GM18951 (cell line): Measurements from ENCODE around the gene RDH8.
"Not testable (repeated sequence)": the region's sequence is repeated elsewhere in the genome, so short reads cannot be mapped to it uniquely, and the experiment has no call there.

ENCODE experiments used
- POLR2A ChIP-seq: IDR thresholded peaks from 4 replicates; pipeline ENCODE4 v1.6.1; 2011; ENCODE audit warnings: mild to moderate bottlenecking; ENCODE audit not compliant: insufficient read length, insufficient read depth; ENCODE audit errors: extremely low read depth
- in situ Hi-C: fragments of 300-500 bp; cut with MboI; formaldehyde crosslinking; loops from one replicate; pipeline ENCODE4 v1.12.0; 2022; ENCODE audit warnings: low sequenced_read_pairs, mixed read lengths, inconsistent platforms; ENCODE audit not compliant: unreplicated experiment

Gene RDH8

DNA sequence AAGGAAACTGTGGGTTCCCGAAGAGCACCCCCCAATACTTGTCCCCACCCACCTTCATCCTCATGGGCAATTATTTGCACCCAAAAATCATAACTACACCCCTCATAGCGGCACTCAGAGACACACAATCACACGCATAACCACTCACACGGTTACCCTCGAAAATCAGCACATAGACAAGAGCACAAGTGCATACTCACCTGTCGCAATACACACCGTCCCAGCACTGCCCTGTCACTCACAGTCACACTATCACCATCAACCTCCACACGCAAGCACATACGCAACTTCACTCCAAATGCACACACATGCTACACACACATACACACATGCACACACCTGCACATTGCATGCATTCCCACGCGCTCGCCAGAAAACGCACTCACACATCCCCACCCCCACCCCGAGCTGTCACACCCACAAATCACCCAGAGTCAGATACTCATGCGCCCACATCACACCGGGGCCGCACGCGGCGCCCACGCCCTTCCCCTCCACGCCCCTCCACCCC is 3.5 kb upstream of the RDH8 start:
- no peak for TF ChIP-seq POLR2A
- in situ Hi-C loops, result no loop called here

DNA sequence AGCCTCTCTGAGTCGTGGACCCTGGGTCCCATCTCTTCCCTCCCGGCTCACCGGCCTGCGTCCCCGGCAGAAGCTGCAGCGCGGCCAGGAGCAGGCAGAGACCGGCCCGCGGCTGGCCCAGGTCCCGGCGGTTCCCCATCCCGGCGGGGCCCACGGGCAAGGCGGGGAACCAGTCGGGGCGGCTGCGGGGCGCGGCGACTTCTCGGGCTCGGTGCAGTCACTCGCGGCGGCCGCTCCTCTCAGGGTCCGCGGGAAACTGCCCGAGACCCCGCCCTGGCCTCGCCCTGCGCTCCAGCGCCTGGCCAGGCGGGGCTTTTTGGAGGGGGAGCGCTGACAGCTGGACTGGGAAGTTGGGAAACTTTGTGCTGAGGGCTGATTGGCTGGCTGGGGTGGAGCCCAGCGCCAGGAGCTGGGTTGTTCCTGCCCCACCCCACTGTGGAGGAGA is 3.0 kb upstream of the RDH8 start, which contains the start of gene COL5A3:
TSS of gene COL5A3 (minus strand) at position 258 of the 445 bp plus-strand sequence. CDS start at position 139, 119 bp downstream.
- in situ Hi-C loops, result no loop called here
- no peak for TF ChIP-seq POLR2A

DNA sequence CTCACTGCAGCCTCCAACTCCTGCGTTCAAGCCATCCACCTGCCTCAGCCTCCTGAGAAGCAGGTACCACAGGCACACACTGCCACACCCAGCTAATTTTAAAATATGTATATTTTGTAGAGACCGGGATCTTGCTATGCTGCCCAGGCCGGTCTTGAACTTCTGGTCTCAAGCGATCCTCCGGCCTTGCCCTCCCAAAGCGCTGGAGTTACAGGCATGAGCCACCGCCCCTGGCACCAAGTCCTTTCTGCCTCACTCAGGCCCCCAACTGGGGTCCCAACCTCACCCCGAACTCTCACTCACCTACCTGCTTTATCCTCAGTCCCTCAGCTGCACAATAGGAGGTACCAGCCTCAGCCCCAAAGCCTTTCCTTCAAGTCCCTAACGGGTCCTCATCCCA is 2.3 kb upstream of the RDH8 start:
- no peak for TF ChIP-seq POLR2A
- in situ Hi-C loops, result no loop called here

DNA sequence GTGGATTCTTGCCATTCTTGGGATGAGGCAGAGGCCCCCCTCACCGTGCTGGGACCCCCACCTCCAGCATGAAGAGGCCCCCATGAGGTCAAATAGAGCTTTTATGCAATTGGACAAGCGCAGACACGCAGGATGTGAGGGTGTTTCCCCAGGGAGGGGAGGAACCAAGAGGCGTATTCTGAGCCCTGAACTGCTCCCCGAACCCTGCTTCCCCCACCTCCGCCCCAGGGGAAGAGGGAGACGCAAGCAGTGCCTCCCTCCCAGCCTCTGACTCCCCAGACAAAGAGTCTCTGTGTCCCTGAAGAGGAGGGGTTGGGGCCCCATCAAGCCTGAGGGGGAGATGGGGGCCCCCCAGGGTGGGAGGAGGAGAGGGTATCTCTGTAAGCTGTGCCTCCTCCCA is 1.3 kb upstream of the RDH8 start:
- in situ Hi-C loops, result no loop called here

DNA sequence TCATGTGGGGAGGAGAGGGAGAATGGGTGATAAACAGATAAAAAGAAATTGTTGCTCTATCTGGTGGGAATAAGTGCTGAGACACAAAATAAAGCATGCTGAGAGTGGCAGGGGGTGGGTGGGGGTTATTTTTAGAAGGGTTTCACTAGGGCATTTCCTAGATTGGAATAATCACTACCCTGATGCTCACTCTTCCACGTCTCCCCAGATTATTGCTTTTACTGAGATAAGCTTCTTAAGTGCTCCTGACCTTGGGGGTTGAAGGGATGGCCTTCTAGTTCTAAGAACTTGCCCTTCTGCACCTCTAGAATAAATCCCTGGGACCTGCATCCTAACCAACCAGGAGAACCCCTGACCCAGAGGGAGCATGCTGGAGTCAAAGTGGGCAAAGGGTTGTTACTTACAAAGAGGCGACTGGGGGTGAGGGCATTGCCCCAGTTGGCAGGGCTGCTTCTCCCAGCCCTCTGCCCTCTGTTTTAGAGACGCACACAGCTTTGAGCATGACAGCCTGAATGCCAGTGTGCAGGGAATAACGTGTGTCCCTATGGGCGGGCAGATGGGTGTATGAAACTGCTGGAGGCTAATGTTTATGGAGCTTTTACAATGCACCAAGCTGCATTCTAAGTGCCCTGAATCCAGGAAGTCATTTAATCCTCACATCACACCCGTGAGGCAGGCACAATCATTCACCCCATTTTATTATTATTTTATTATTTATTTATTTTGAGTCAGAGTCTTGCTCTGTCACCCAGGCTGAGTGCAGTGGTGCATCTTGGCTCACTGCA is 743 bp downstream of the RDH8 start:
- TF ChIP-seq POLR2A, result no peak
- in situ Hi-C loops, result no loop called here

More for the DNA sequence above, 1.3 kb upstream of the RDH8 start:
- TF ChIP-seq POLR2A, result no peak

DNA sequence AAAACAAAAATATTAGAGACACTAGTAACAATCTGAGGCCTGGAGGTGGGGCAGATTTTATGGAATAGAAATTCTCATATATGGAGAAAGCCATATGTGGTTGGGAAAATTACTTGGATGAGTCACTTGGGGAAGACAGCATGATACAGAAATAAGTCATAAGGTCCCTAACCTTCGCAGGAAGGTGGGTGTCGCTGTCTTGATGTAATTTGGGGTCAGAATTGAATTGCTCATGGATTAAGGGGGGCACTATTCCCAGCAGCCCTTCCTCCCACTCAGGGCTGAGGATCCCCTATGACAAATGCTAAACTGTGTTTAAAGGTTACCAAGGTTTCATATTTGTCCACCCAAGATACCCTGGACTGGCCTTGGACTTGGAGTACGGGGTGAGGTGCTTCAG is 5.0 kb downstream of the RDH8 start:
- TF ChIP-seq POLR2A, result no peak
- in situ Hi-C loops, result no loop called here

DNA sequence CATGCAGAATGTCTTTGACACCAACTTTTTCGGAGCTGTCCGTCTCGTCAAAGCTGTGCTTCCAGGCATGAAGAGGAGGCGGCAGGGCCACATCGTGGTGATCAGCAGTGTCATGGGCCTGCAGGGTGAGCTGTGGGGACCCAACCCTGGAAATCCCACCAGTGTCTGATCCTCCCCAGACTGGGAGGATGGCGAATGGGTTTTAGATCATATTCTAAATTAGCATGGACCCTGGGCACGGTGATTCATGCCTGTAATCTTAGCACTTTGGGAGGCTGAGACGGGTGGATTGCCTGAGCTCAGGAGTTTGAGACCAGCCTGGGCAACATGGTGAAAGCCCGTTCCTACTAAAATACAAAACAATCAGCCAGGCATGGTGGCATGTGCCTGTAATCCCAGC is 5.5 kb downstream of the RDH8 start:
- no peak for TF ChIP-seq POLR2A
- in situ Hi-C loops, result no loop called here

DNA sequence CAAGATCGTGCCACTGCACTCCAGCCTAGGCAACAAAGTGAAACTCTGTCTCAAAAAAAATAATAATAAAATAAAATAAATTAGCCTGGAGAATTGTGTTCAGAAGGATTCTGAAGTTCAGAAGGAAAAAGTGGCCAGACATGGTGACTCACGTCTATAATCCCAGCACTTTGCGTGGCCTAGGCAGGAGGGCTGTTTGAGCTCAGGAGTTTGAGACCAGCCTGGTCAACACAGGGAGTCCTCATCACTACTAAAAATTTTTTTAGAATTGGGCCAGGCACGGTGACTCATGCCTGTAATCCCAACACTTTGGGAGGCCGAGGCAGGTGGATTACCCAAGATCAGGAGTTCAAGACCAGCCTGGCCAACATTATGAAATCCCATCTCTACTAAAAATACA is 6.0 kb downstream of the RDH8 start:
- no peak for TF ChIP-seq POLR2A
- in situ Hi-C loops, result no loop called here

DNA sequence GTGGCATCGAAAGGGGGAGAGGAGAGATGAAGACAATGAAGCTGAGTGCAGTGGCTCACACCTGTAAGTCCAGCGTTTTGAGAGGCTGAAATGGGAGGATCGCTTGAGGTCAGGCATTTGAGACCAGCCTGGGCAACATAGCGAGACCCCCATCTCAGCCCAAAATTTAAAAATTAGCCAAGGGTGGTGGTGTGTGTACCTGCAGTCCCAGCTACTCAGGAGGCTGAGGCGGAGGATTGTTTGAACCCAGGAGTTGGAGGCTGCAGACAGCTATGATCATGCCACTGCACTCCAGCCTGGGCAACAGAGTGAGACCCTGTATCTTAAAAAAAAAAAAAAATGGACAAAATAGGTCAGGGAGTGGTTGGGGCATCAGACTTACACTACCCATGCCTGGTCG is 7.6 kb downstream of the RDH8 start:
- no peak for TF ChIP-seq POLR2A
- in situ Hi-C loops, result no loop called here

DNA sequence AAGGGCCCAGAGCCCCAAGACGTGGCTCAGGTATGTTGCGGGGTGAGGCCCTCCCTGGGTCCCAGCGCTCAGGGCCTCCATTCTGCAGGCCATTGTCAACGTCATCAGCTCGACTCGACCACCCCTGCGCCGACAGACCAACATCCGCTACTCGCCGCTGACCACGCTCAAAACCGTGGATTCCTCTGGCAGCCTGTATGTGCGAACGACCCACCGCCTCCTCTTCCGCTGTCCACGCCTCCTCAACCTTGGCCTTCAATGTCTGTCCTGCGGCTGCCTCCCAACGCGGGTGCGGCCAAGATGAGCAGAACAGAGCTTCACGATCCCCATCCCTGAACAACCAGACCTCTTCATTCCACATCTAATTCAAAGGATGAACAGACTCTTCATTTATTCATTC is 8.2 kb downstream of the RDH8 start:
- in situ Hi-C loops, result no loop called here
- TF ChIP-seq POLR2A, result no peak

DNA sequence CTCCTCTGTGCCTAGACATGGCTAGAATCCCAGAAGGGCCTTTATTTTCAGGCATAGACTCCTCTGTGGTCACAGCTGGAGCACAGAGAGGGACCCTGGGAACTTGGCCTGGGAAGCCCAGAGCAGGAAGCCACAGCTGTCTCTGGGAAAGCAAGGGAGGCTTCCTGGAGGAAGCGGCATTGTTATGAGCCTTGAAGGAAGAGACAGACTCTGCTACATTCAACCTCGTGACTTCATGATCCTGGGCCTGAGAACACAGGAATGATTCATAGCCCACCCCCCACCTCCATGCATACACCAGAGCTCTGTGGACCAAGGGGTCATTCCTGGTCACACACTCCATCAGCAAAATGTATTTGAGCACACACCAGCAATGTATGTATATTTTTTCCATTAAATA is 8.6 kb downstream of the RDH8 start:
- in situ Hi-C loops, result no loop called here
- TF ChIP-seq POLR2A, result no peak

DNA sequence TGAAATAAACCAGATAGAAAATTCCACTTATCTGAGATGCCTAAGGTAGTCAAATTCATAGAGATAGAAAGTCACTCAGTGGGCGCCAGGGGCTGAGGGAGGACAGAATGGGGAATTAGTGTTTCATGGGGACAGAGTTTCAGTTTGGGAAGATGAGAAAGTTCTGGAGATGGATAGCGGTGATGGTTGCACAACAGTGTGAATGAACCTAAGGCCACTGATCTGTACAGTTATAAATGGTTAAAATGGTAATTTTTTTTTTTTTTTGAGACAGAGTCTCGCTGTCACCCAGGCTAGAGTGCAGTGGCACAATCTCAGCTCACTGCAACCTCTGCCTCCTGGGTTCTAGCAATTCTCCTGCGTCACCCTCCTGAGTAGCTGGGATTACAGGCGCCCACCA is 9.8 kb downstream of the RDH8 start:
- in situ Hi-C loops, result not testable (repeated sequence)

DNA sequence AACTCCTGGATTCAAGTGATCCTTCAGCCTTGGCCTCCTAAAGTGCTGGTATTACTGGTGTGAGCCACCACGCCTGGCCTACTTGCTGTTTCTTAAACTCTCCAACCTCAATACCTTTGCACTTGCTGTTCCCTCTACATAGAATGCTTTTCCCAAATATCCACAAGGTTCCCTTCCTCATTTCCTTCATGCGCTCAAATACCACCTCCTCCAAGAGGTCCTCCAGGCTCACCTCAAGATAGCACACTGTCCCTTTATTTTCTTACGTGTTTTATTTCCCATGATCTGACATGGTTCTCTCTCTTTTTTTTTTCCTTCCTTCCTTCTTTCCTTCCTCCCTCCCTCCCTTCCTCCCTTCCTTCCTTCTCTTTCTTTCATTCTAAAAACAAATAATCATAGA is 13.5 kb downstream of the RDH8 start:
- in situ Hi-C loops, result loop anchor here (5.0 kb wide), 1 partner anchor 89 kb away; the partner anchor contains the start of gene OLFM2
- no peak for TF ChIP-seq POLR2A
